NB4 (cell line): Measurements from ENCODE around the gene CYP39A1.

Experiments used
- CTCF ChIP-seq: IDR thresholded peaks from one replicate; pipeline ENCODE4 v1.5.1; 2012; ENCODE audit warnings: low read depth, low read length
- MAX ChIP-seq: IDR thresholded peaks from 2 replicates; pipeline ENCODE4 v1.6.1; 2011; ENCODE audit warnings: low read depth, low read length

DNA sequence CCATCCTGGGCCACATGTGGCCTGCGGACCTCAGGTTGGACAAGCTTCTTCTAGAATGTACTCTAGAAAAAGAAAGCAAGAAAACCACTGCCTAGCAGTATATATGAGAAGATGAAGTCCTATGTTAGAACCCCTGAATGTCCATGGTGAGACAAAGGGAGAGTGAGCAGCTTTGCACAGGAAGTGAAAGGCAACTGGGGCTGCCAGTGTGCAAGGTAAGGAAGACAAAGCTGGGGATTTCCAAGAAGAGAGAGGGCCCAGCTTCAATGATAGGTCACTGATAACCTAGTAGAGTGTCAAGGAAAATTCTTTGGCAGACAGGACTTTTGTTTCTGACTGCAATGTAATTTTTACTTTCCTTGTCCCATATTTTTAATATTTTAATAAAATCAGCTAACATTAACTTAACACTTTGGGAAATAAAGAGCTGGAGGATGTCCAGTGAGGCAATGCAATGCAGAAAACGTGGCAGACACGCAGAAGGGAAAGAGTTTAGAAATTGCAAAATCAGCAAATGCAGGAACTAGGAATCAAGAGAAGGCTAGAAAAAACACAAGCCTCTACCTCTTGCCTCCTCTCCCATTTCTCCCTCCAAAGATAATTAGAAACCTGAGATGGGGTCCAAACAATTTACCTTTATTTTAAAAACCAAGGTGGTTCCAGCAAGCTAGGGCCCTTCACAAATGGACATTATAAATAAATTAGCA is 47.4 kb downstream of the CYP39A1 start:
- TF ChIP-seq CTCF, result no peak
- no peak for TF ChIP-seq MAX
